Stimulated activated CD4-positive, alpha-beta T cell treated with anti-CD3 and anti-CD28 coated beads, TNF-alpha, amount 100 ng/mL, for 1 hour (primary cell): ENCODE results near the gene XAGE5.
"Not testable (repeated sequence)": the region's sequence is repeated elsewhere in the genome, so short reads cannot be mapped to it uniquely, and the experiment has no call there.

Experiments used
- DNase-seq, 3 donors: peaks; one replicate each; pipeline ENCODE4 v3.0.0-alpha.2; 2020; ENCODE audit warnings: low read depth in 3 of 3, low spot score in 1 of 3

The XAGE5 gene

GRCh38 chrX:52811065-52811625 is at the start of gene XAGE5:
Gene XAGE5, plus strand, starts transcription at chrX:52811287. Its CDS starts 1,280 bp downstream, at chrX:52812567.
- no peak for DNase-seq

GRCh38 chrX:52765983-52766382 is 45.1 kb upstream of the XAGE5 start:
- DNase-seq, result not testable (repeated sequence)

GRCh38 chrX:52773504-52773903 is 37.6 kb upstream of the XAGE5 start:
- not testable (repeated sequence) for DNase-seq

GRCh38 chrX:52797327-52797726 is 13.8 kb upstream of the XAGE5 start, which contains the start of gene SPANXN5:
Gene SPANXN5, minus strand, starts transcription at chrX:52797427. Its CDS starts 79 bp downstream, at chrX:52797348.
- not testable (repeated sequence) for DNase-seq

- not testable (repeated sequence) for DNase-seq
These were observed 6.2 kb upstream of the XAGE5 start for GRCh38 chrX:52804876-52805275.

GRCh38 chrX:52819788-52820187 is 8.7 kb downstream of the XAGE5 start:
- DNase-seq, result no peak

GRCh38 chrX:52821079-52821760 is 10.1 kb downstream of the XAGE5 start:
- no peak for DNase-seq

- DNase-seq, result no peak
These were observed 13.5 kb downstream of the XAGE5 start for GRCh38 chrX:52824608-52825007.

GRCh38 chrX:52830551-52830950 is 19.5 kb downstream of the XAGE5 start:
- DNase-seq, result no peak

- DNase-seq, result no peak
These were observed 28.1 kb downstream of the XAGE5 start for GRCh38 chrX:52839137-52839536.

GRCh38 chrX:52843619-52844018 is 32.5 kb downstream of the XAGE5 start:
- DNase-seq, result not testable (repeated sequence)

- DNase-seq, result no peak
These were observed 41.2 kb downstream of the XAGE5 start for GRCh38 chrX:52852110-52852860.

- not testable (repeated sequence) for DNase-seq
These were observed 46.0 kb downstream of the XAGE5 start for GRCh38 chrX:52856991-52857525.

- no peak for DNase-seq
These were observed 54.4 kb downstream of the XAGE5 start for GRCh38 chrX:52865343-52865998.
